ENCODE measurements around the gene FOXL2.

The FOXL2 gene

DNA sequence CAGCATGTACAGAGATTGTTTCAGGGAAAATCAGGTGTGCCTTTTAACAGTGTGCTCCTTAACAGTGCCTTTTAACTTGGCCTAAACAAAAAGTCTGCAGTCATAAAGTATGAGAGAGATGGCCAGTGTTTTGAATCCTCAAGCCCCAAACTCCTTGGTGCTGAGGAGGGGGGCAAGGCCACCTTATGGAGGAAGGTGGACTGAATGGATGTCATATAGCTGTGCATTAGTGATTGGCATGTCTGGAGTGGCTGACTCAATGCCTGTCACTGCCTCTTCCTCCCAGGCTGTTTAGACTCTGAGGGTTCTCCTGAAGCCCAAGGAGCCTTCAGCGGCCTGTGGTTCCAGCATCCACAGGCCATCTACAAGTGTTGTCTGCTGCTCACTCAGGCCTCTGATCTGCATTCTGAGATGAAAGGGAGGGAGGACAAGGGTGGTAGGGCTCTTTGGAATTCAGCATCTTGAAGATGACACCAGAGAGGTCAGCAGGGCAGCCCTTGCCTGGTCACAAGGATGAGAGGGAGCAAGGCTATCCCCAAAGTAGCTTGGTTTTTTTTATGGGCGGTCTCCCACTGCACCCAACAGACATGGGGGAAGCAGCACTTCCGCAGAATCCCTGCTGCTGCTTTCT, 1.5 kb upstream of the FOXL2 start:
- H4K20me1 ChIP-seq (ENCODE audit: low read depth, low read length), result no peaks in the 10 kb centered on the region
- TF ChIP-seq, protein P1, sequence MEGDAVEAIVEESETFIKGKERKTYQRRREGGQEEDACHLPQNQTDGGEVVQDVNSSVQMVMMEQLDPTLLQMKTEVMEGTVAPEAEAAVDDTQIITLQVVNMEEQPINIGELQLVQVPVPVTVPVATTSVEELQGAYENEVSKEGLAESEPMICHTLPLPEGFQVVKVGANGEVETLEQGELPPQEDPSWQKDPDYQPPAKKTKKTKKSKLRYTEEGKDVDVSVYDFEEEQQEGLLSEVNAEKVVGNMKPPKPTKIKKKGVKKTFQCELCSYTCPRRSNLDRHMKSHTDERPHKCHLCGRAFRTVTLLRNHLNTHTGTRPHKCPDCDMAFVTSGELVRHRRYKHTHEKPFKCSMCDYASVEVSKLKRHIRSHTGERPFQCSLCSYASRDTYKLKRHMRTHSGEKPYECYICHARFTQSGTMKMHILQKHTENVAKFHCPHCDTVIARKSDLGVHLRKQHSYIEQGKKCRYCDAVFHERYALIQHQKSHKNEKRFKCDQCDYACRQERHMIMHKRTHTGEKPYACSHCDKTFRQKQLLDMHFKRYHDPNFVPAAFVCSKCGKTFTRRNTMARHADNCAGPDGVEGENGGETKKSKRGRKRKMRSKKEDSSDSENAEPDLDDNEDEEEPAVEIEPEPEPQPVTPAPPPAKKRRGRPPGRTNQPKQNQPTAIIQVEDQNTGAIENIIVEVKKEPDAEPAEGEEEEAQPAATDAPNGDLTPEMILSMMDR (IDR thresholded peaks at IDR 0.05; ENCODE audit: insufficient read depth, low read length, poor library complexity, severe bottlenecking), result no peak
- TF ChIP-seq EZH2phosphoT487 (conservative IDR thresholded peaks at IDR 0.05; ENCODE audit: low read length), result no peak
- H2AFZ ChIP-seq (ENCODE audit: low read depth, low read length, severe bottlenecking), result no peak overlapping the region
- H3K9ac ChIP-seq (ENCODE audit: low read length), result no peak overlapping the region
- H3F3A ChIP-seq (ENCODE audit: insufficient read depth), result no peaks in the 10 kb centered on the region
- no peaks in the 10 kb centered on the region for H3K9me3 ChIP-seq (ENCODE audit: insufficient read depth, low read length)
- no peak overlapping the region for H3K4me3 ChIP-seq (ENCODE audit: insufficient read depth, low read length, poor library complexity, severe bottlenecking)
- H3K27me3 ChIP-seq (ENCODE audit: low read length), result no peaks in the 10 kb centered on the region
- no peaks in the 10 kb centered on the region for H3K36me3 ChIP-seq (ENCODE audit: low read length)
- H3K27ac ChIP-seq (ENCODE audit: low read depth, low read length), result no peak overlapping the region
- no peaks in the 10 kb centered on the region for H3K9me2 ChIP-seq (replicated peaks; ENCODE audit: insufficient read depth, low read length)
- no peak overlapping the region for H3K4me2 ChIP-seq (ENCODE audit: low read depth, low read length, poor library complexity, severe bottlenecking)
- H3K79me2 ChIP-seq (ENCODE audit: insufficient read depth, low read length), result no peaks in the 10 kb centered on the region

DNA sequence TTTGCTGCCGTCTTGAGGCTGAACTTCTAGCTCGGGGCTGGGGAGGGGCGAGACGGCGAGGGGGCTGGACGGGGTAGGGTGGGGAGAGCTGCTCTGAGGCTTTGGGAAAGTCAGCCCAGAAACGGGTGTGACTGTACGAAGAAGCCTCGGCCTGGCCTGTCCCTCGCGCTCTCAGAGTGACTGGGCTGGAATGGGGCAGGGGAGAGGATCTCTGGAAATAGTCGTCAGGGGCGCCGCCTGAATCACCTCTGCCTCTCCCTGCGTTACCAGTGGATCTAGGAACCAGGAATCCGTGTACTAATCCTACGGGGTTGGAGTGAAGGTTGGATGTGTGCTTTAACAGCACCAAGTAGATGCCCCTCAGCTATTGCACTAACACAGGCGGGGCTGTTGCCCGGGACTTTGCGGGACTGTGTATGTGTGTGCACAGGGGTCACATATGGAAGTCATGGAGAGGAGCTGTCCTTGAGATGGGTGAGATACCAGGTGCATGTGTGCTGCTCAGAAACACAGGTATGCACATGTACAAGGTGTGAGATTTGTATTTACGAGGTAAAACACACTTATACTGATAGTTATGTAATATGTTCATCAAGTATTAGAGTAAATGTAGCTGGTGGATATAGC, 671 bp upstream of the FOXL2 start:
- Histone ChIP-seq H3F3A (ENCODE audit: insufficient read depth) (no peaks in the 10 kb centered on the region), H3K27ac (ENCODE audit: low read depth, low read length) (no peak overlapping the region), H3K27me3 (ENCODE audit: low read length) (no peaks in the 10 kb centered on the region), H3K79me2 (ENCODE audit: insufficient read depth, low read length) (no peaks in the 10 kb centered on the region), H3K9me2 (replicated peaks; ENCODE audit: insufficient read depth, low read length) (no peaks in the 10 kb centered on the region), H3K9me3 (ENCODE audit: insufficient read depth, low read length) (no peaks in the 10 kb centered on the region), H3K4me3 (ENCODE audit: insufficient read depth, low read length, poor library complexity, severe bottlenecking) (no peak overlapping the region), H3K36me3 (ENCODE audit: low read length) (no peaks in the 10 kb centered on the region), H4K20me1 (ENCODE audit: low read depth, low read length) (no peaks in the 10 kb centered on the region), H3K4me2 (ENCODE audit: low read depth, low read length, poor library complexity, severe bottlenecking) (no peak overlapping the region), H3K9ac (ENCODE audit: low read length) (no peak overlapping the region), H2AFZ (ENCODE audit: low read depth, low read length, severe bottlenecking) (no peak overlapping the region)
- TF ChIP-seq EZH2phosphoT487 (conservative IDR thresholded peaks at IDR 0.05; ENCODE audit: low read length), result no peak
- TF ChIP-seq, protein P1 (IDR thresholded peaks at IDR 0.05; ENCODE audit: insufficient read depth, low read length, poor library complexity, severe bottlenecking), result no peak

DNA sequence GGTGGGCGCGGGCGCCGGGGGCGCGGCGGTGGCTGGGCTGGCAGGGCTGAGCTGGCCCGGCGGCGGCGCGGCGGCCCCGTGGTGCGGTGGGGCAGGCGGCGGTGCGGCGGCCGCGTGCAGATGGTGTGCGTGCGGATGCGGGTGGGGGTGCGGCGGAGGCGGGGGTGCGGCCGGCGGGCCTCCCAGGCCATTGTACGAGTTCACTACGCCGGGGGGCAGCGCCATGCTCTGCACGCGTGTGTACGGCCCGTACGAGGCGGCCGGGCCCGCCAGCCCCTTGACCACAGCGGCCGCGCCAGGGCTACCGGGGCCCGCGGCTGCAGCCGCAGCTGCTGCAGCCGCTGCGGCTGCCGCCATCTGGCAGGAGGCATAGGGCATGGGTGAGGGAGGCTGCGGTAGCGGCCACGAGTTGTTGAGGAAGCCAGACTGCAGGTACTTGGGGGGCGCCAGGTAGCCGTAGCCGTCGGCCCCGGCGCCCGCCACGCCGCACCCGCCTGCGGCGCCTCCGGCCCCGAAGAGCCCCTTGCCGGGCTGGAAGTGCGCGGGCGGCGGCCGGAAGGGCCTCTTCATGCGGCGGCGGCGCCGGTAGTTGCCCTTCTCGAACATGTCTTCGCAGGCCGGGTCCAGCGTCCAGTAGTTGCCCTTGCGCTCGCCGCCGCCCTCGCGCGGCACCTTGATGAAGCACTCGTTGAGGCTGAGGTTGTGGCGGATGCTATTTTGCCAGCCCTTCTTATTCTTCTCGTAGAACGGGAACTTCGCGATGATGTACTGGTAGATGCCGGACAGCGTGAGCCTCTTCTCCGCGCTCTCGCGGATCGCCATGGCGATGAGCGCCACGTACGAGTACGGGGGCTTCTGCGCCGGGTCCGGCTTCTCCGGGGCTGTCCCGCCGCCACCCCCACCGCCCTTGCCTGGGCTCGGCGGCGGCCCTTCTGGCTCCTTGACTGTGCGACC, 951 bp downstream of the FOXL2 start:
- H3K4me3 ChIP-seq (ENCODE audit: insufficient read depth, low read length, poor library complexity, severe bottlenecking), result no peak overlapping the region
- no peaks in the 10 kb centered on the region for H3K36me3 ChIP-seq (ENCODE audit: low read length)
- no peaks in the 10 kb centered on the region for H3K27me3 ChIP-seq (ENCODE audit: low read length)
- no peaks in the 10 kb centered on the region for H3K9me2 ChIP-seq (replicated peaks; ENCODE audit: insufficient read depth, low read length)
- no peaks in the 10 kb centered on the region for H3F3A ChIP-seq (ENCODE audit: insufficient read depth)
- H3K4me2 ChIP-seq (ENCODE audit: low read depth, low read length, poor library complexity, severe bottlenecking), result no peak overlapping the region
- H3K27ac ChIP-seq (ENCODE audit: low read depth, low read length), result no peak overlapping the region
- H4K20me1 ChIP-seq (ENCODE audit: low read depth, low read length), result no peaks in the 10 kb centered on the region
- no peak overlapping the region for H2AFZ ChIP-seq (ENCODE audit: low read depth, low read length, severe bottlenecking)
- H3K79me2 ChIP-seq (ENCODE audit: insufficient read depth, low read length), result no peaks in the 10 kb centered on the region
- TF ChIP-seq, protein P1 (IDR thresholded peaks at IDR 0.05; ENCODE audit: insufficient read depth, low read length, poor library complexity, severe bottlenecking), result no peak
- TF ChIP-seq EZH2phosphoT487 (conservative IDR thresholded peaks at IDR 0.05; ENCODE audit: low read length), result no peak
- no peak overlapping the region for H3K9ac ChIP-seq (ENCODE audit: low read length)
- H3K9me3 ChIP-seq (ENCODE audit: insufficient read depth, low read length), result no peaks in the 10 kb centered on the region
